Panc1 (cell line): ENCODE results near the gene ZCCHC4.

Experiments
- POLR2AphosphoS5 ChIP-seq: IDR thresholded peaks from 2 replicates; pipeline ENCODE4 v1.6.1; 2012; ENCODE audit warnings: mild to moderate bottlenecking, low read depth, low read length, moderate library complexity
- SIN3A ChIP-seq: IDR thresholded peaks from 2 replicates; pipeline ENCODE4 v1.6.1; 2012; ENCODE audit warnings: low read depth, mild to moderate bottlenecking, low read length, moderate library complexity, borderline replicate concordance; ENCODE audit not compliant: insufficient read depth
- TCF7L2 ChIP-seq: IDR thresholded peaks from 2 replicates; pipeline ENCODE4 v1.6.1; 2011; ENCODE audit warnings: mild to moderate bottlenecking, low read depth, low read length, inconsistent platforms
- TF ChIP-seq, protein P1 (sequence below): fragments of 450-650 bp; IDR thresholded peaks from 2 replicates; pipeline ENCODE4 v1.5.1; 2017; ENCODE audit warnings: mild to moderate bottlenecking
- TF ChIP-seq, protein P2 (sequence below), 2 experiments: IDR thresholded peaks; 2 replicates each; pipeline ENCODE4 v1.6.1; 2011 to 2012; ENCODE audit warnings: low read depth in 2 of 2, control low read depth in 1 of 2, low read length in 1 of 2, mild to moderate bottlenecking in 1 of 2, moderate library complexity in 1 of 2; ENCODE audit not compliant: insufficient read depth in 1 of 2

DNA sequence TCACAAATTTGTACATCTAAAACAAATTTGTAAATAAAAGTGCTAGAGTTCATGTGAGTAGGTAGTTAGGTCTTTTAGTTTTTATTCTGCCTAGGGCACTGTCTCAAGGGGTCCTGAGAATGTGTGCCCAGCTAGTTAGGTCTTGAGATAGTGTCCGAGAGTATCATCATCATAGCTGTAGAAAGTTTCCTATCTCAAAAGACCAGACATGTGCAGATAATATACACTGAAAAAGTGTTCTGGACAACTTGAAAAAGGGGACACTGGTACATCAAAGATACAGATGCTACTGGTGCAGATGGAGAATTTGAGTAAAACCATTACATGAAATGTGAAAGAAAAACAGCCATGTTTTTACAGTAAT lies 1.8 kb upstream of the ZCCHC4 start:
- TF ChIP-seq, protein P1, sequence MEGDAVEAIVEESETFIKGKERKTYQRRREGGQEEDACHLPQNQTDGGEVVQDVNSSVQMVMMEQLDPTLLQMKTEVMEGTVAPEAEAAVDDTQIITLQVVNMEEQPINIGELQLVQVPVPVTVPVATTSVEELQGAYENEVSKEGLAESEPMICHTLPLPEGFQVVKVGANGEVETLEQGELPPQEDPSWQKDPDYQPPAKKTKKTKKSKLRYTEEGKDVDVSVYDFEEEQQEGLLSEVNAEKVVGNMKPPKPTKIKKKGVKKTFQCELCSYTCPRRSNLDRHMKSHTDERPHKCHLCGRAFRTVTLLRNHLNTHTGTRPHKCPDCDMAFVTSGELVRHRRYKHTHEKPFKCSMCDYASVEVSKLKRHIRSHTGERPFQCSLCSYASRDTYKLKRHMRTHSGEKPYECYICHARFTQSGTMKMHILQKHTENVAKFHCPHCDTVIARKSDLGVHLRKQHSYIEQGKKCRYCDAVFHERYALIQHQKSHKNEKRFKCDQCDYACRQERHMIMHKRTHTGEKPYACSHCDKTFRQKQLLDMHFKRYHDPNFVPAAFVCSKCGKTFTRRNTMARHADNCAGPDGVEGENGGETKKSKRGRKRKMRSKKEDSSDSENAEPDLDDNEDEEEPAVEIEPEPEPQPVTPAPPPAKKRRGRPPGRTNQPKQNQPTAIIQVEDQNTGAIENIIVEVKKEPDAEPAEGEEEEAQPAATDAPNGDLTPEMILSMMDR: no peak
- TF ChIP-seq POLR2AphosphoS5: no peak
- TF ChIP-seq SIN3A: no peak
- TF ChIP-seq, protein P2, sequence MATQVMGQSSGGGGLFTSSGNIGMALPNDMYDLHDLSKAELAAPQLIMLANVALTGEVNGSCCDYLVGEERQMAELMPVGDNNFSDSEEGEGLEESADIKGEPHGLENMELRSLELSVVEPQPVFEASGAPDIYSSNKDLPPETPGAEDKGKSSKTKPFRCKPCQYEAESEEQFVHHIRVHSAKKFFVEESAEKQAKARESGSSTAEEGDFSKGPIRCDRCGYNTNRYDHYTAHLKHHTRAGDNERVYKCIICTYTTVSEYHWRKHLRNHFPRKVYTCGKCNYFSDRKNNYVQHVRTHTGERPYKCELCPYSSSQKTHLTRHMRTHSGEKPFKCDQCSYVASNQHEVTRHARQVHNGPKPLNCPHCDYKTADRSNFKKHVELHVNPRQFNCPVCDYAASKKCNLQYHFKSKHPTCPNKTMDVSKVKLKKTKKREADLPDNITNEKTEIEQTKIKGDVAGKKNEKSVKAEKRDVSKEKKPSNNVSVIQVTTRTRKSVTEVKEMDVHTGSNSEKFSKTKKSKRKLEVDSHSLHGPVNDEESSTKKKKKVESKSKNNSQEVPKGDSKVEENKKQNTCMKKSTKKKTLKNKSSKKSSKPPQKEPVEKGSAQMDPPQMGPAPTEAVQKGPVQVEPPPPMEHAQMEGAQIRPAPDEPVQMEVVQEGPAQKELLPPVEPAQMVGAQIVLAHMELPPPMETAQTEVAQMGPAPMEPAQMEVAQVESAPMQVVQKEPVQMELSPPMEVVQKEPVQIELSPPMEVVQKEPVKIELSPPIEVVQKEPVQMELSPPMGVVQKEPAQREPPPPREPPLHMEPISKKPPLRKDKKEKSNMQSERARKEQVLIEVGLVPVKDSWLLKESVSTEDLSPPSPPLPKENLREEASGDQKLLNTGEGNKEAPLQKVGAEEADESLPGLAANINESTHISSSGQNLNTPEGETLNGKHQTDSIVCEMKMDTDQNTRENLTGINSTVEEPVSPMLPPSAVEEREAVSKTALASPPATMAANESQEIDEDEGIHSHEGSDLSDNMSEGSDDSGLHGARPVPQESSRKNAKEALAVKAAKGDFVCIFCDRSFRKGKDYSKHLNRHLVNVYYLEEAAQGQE (IDR thresholded peaks at IDR 0.05; ENCODE audit: insufficient read depth in 1 of 2, low read depth in 2 of 2, low read length in 1 of 2): no peak
- TF ChIP-seq TCF7L2: no peak
